NB4 (cell line): ENCODE data around the gene SHISAL2A.

Experiments used
- CTCF ChIP-seq: IDR thresholded peaks from one replicate; pipeline ENCODE4 v1.5.1; 2012; ENCODE audit warnings: low read depth, low read length
- MAX ChIP-seq: IDR thresholded peaks from 2 replicates; pipeline ENCODE4 v1.6.1; 2011; ENCODE audit warnings: low read depth, low read length
- POLR2A ChIP-seq: IDR thresholded peaks from 2 replicates; pipeline ENCODE4 v1.6.1; 2011; ENCODE audit warnings: mild to moderate bottlenecking; ENCODE audit not compliant: insufficient read length; ENCODE audit errors: extremely low read depth

GRCh38 chr1:52659851-52660596 is 27.1 kb downstream of the SHISAL2A start:
- TF ChIP-seq CTCF (no peak), MAX (no peak), POLR2A (no peak)
